Measurements from ENCODE around the gene TAF1D. TPM values are rescaled to one million over a fixed set of nuclear protein-coding genes. Genes with fewer than 3 reads are reported as not detected.

TAF1D gene
- total RNA-seq, 1 donor from 2014 or later: 142 TPM

GRCh38 chr11:93737904-93738612, 3.2 kb downstream of the TAF1D start:
- Histone ChIP-seq H3K27me3 (ENCODE audit: control insufficient read depth, insufficient read depth, low read length) (no peaks in the 10 kb centered on the region), H3K4me3 (ENCODE audit: low read depth, low read length) (no peak overlapping the region), H3K36me3 (ENCODE audit: control insufficient read depth, insufficient read depth, low read length) (no peaks in the 10 kb centered on the region)
- no peak for TF ChIP-seq CTCF (IDR thresholded peaks at IDR 0.05; ENCODE audit: insufficient read depth, low read length, poor library complexity, severe bottlenecking)
- no peak for DNase-seq (ENCODE audit: low read depth)

- H3K27me3 ChIP-seq (ENCODE audit: control insufficient read depth, insufficient read depth, low read length): no peaks in the 10 kb centered on the region
- H3K4me3 ChIP-seq (ENCODE audit: low read depth, low read length): no peak overlapping the region
- no peak for DNase-seq (ENCODE audit: low read depth)
- TF ChIP-seq CTCF (IDR thresholded peaks at IDR 0.05; ENCODE audit: insufficient read depth, low read length, poor library complexity, severe bottlenecking): no peak
- H3K36me3 ChIP-seq (ENCODE audit: control insufficient read depth, insufficient read depth, low read length): no peaks in the 10 kb centered on the region
These were observed 5.2 kb downstream of the TAF1D start for GRCh38 chr11:93736129-93736528.

GRCh38 chr11:93735627-93736026, 5.7 kb downstream of the TAF1D start:
- no peaks in the 10 kb centered on the region for H3K27me3 ChIP-seq (ENCODE audit: control insufficient read depth, insufficient read depth, low read length)
- TF ChIP-seq CTCF (IDR thresholded peaks at IDR 0.05; ENCODE audit: insufficient read depth, low read length, poor library complexity, severe bottlenecking): no peak
- no peak overlapping the region for H3K4me3 ChIP-seq (ENCODE audit: low read depth, low read length)
- no peak for DNase-seq (ENCODE audit: low read depth)
- no peaks in the 10 kb centered on the region for H3K36me3 ChIP-seq (ENCODE audit: control insufficient read depth, insufficient read depth, low read length)

GRCh38 chr11:93734427-93735222, 6.7 kb downstream of the TAF1D start:
- no peak for DNase-seq (ENCODE audit: low read depth)
- no peaks in the 10 kb centered on the region for H3K27me3 ChIP-seq (ENCODE audit: control insufficient read depth, insufficient read depth, low read length)
- TF ChIP-seq CTCF (IDR thresholded peaks at IDR 0.05; ENCODE audit: insufficient read depth, low read length, poor library complexity, severe bottlenecking): no peak
- no peaks in the 10 kb centered on the region for H3K36me3 ChIP-seq (ENCODE audit: control insufficient read depth, insufficient read depth, low read length)
- H3K4me3 ChIP-seq (ENCODE audit: low read depth, low read length): no peak overlapping the region

- DNase-seq (ENCODE audit: low read depth): no peak
- Histone ChIP-seq H3K4me3 (ENCODE audit: low read depth, low read length) (no peak overlapping the region), H3K27me3 (ENCODE audit: control insufficient read depth, insufficient read depth, low read length) (no peaks in the 10 kb centered on the region), H3K36me3 (ENCODE audit: control insufficient read depth, insufficient read depth, low read length) (peaks cover 1% of the 10 kb centered on the region)
- TF ChIP-seq CTCF (IDR thresholded peaks at IDR 0.05; ENCODE audit: insufficient read depth, low read length, poor library complexity, severe bottlenecking): no peak
These were observed 7.8 kb downstream of the TAF1D start for GRCh38 chr11:93733474-93733873.
